NCI-H526 (cell line): ENCODE data around the gene RASEF.
"Not testable (repeated sequence)": the region's sequence is repeated elsewhere in the genome, so short reads cannot be mapped to it uniquely, and the experiment has no call there.

Experiments used
- DNase-seq, 2 experiments: peaks; one replicate each; lab custom pipeline; 2025; lab: John Stamatoyannopoulos, UW

RASEF gene

GRCh38 chr9:83062651-83063527 is at the start of gene RASEF:
Gene RASEF, minus strand, starts transcription at chr9:83063142. Its CDS starts 275 bp downstream, at chr9:83062867.
- peak; percentile 37 to 77 for DNase-seq

- no peak for DNase-seq
Observed at GRCh38 chr9:83111169-83111568, 48.2 kb upstream of the RASEF start.

GRCh38 chr9:83109296-83109695 is 46.4 kb upstream of the RASEF start:
- no peak for DNase-seq

GRCh38 chr9:83108208-83108607 is 45.3 kb upstream of the RASEF start:
- no peak for DNase-seq

GRCh38 chr9:83106772-83107171 is 43.8 kb upstream of the RASEF start:
- DNase-seq: no peak

GRCh38 chr9:83106263-83106662 is 43.3 kb upstream of the RASEF start:
- DNase-seq: no peak

GRCh38 chr9:83097633-83098032 is 34.7 kb upstream of the RASEF start:
- DNase-seq: peak in 1 of 2 experiments; percentile 0

GRCh38 chr9:83093311-83093710 is 30.4 kb upstream of the RASEF start:
- DNase-seq: not testable (repeated sequence)

GRCh38 chr9:83081846-83082245 is 18.9 kb upstream of the RASEF start:
- DNase-seq: no peak

GRCh38 chr9:83081010-83081409 is 18.1 kb upstream of the RASEF start:
- no peak for DNase-seq

GRCh38 chr9:83075932-83076331 is 13.0 kb upstream of the RASEF start:
- DNase-seq: not testable (repeated sequence)

- not testable (repeated sequence) for DNase-seq
Observed at GRCh38 chr9:83072498-83072897, 9.6 kb upstream of the RASEF start.

- no peak for DNase-seq
Observed at GRCh38 chr9:83071626-83072025, 8.7 kb upstream of the RASEF start.

- no peak for DNase-seq
Observed at GRCh38 chr9:83070261-83070660, 7.3 kb upstream of the RASEF start.

- DNase-seq: no peak
Observed at GRCh38 chr9:83069651-83070050, 6.7 kb upstream of the RASEF start.

GRCh38 chr9:83068414-83068813 is 5.5 kb upstream of the RASEF start:
- DNase-seq: no peak

GRCh38 chr9:83067579-83067978 is 4.6 kb upstream of the RASEF start:
- DNase-seq: no peak

GRCh38 chr9:83066771-83067170 is 3.8 kb upstream of the RASEF start:
- no peak for DNase-seq

GRCh38 chr9:83065233-83065632 is 2.3 kb upstream of the RASEF start:
- no peak for DNase-seq

GRCh38 chr9:83061990-83062650 is 822 bp downstream of the RASEF start:
- peak in 1 of 2 experiments; percentile 67 for DNase-seq

GRCh38 chr9:83061036-83061435 is 1.9 kb downstream of the RASEF start:
- DNase-seq: no peak

- no peak for DNase-seq
Observed at GRCh38 chr9:83060556-83060955, 2.4 kb downstream of the RASEF start.

GRCh38 chr9:83059417-83059816 is 3.5 kb downstream of the RASEF start:
- DNase-seq: no peak
